Thoracic aorta (tissue), 2 donors: ENCODE results near the gene LEMD3. TPM values are rescaled to one million over a fixed set of nuclear protein-coding genes. Genes with fewer than 3 reads are reported as not detected.
"Not testable (repeated sequence)": the region's sequence is repeated elsewhere in the genome, so short reads cannot be mapped to it uniquely, and the experiment has no call there.

Experiments used
- ATAC-seq: fragments of 150-250 bp; one replicate; pipeline ENCODE4 v1.8.0; 2017; ENCODE audit warnings: low read depth; ENCODE audit not compliant: insufficient number of reproducible peaks, low FRiP score
- DNase-seq: peaks from one replicate; pipeline ENCODE4 v3.0.0-alpha.2; 2020; ENCODE audit warnings: low spot score
- H3K27ac ChIP-seq, 2 donors: fragments of 200-600 bp; sonication (generic); 1 replicate in 1 of 2; 2 replicates in 1 of 2; pipeline ENCODE4 v1.5.1; 2016; ENCODE audit warnings: mild to moderate bottlenecking in 2 of 2, moderate library complexity in 2 of 2
- H3K27me3 ChIP-seq: fragments of 200-600 bp; sonication (generic); replicated peaks from 2 replicates; pipeline ENCODE4 v1.6.0; 2016; ENCODE audit warnings: mild to moderate bottlenecking; ENCODE audit not compliant: insufficient read depth
- H3K36me3 ChIP-seq: fragments of 200-600 bp; sonication (generic); one replicate; pipeline ENCODE4 v1.5.1; 2016
- H3K4me1 ChIP-seq, 2 donors: fragments of 200-600 bp; sonication (generic); 1 replicate in 1 of 2; 2 replicates in 1 of 2; pipeline versions ENCODE4 v1.5.1 to v1.6.0; 2016; ENCODE audit warnings: low read depth in 2 of 2, mild to moderate bottlenecking in 1 of 2; ENCODE audit not compliant: control insufficient read depth in 1 of 2
- H3K4me3 ChIP-seq: fragments of 200-600 bp; sonication (generic); 2 replicates; pipeline ENCODE4 v1.5.1; 2016; ENCODE audit warnings: mild to moderate bottlenecking
- H3K9me3 ChIP-seq: fragments of 200-600 bp; sonication (generic); 2 replicates; pipeline ENCODE4 v1.5.1; 2016
- CTCF ChIP-seq: fragments of 200-600 bp; sonication (generic); IDR thresholded peaks from one replicate; pipeline ENCODE4 v1.5.1; 2019; ENCODE audit warnings: antibody characterized with exemption
- total RNA-seq, 2 donors: library from RNA; depleted of rRNA; stranded (reverse); fragments of >200 nt; gene quantifications; one replicate each; pipeline versions ENCODE4 v1.1.0 to v1.2.3, GENCODE V29; 2016

The LEMD3 gene
- total RNA-seq, 2 donors from 2014 or later: 21.8 to 61.4 TPM

GRCh38 chr12:65277994-65278575, 108.7 kb downstream of the LEMD3 start:
- DNase-seq (no peak), ATAC-seq (no peak)
- Histone ChIP-seq H3K27me3 (no peaks in the 10 kb centered on the region), H3K4me3 (peak overlapping the region; percentile 96), H3K4me1 (peaks cover 16 to 39% of the 10 kb centered on the region in 2 donors), H3K36me3 (no peaks in the 10 kb centered on the region), H3K9me3 (no peaks in the 10 kb centered on the region), H3K27ac (peak overlapping the region; percentile 99)
- TF ChIP-seq CTCF: no peak

DNA sequence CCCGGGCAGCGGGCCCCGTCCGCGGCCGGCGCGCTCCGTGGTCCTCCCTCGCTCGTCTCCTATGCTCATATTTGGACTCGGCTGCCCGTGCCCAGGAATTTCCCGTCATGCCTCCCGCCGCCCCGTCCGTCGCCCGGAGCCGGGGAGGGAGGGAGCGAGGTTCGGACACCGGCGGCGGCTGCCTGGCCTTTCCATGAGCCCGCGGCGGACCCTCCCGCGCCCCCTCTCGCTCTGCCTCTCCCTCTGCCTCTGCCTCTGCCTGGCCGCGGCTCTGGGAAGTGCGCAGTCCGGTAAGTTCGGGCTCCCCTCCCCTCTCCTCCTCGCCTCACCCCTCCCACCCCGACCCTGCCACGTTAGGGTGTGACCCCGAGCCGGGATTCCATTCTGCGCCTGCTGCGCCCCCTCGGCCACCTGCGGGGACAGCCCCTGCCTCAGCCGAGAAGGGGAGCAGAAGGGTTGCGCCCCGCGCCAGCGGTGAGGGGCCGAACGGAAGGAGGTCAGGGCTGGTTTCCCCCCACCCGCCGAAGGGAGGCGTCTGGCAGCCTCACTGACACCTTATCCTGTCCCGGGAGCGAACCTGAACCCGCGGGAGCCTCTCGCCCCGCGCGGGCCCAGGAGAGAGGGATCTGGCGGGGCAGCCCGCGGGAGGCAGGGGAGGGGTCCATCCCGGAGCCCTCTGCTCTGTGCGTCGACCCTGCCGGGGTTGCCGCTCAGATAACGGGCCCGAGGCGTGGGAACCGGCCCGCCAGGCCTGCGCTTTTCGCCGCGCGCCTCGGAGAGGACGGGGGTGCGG, 109.4 kb downstream of the LEMD3 start, which contains the start of gene MSRB3:
TSS of gene MSRB3 (plus strand) at position 108 of the 793 bp plus-strand sequence. CDS start 29,897 bp downstream, outside the sequence.
- DNase-seq: peak; percentile 21

DNA sequence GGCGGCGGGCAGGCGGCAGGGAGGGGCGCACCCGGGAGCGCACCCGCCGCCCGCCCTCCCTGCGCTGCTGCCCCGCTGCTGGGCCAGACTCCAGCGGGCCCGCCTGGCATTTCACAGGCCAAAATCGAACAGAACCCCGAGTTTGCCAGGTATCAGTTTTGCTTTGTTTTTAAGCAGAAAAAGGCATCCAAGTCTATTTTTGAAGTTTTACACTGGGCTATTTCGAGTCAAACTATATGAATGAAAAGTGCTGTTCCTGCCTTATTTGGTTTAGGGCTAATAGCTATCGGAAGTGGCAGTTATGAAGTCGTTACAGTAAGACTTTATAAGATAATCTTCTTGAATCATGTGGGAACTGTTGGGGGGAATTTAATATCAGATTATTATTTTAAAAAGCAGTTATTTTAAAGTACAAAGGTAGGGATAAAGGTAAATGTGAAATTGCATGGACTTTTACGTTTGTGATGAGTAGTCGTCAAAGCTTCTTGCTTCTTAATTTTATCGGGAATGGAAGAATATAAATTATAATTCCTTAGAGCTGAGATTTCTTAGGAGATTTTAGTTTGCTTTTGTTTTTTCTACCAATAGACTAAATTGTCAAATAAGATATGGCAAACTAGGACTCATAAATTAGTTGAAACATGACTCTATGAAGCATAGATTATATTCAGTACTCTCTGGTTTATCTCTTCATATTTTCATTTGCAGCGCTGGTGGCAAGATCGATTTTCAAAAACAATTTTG, 110.2 kb downstream of the LEMD3 start:
- H3K9me3 ChIP-seq: no peaks in the 10 kb centered on the region
- H3K27me3 ChIP-seq: no peaks in the 10 kb centered on the region
- TF ChIP-seq CTCF: no peak
- peaks cover 27 to 53% of the 10 kb centered on the region in 2 donors for H3K4me1 ChIP-seq
- no peaks in the 10 kb centered on the region for H3K36me3 ChIP-seq
- H3K4me3 ChIP-seq: peak overlapping the region; percentile 96
- no peak for DNase-seq
- ATAC-seq: no peak
- peak overlapping the region; percentile 99 for H3K27ac ChIP-seq

More for the DNA sequence above, 109.4 kb downstream of the LEMD3 start, which contains the start of gene MSRB3:
- Histone ChIP-seq H3K27me3 (no peaks in the 10 kb centered on the region), H3K36me3 (no peaks in the 10 kb centered on the region), H3K4me3 (peak within 1 kb of the TSS; percentile 96), H3K4me1 (peaks cover 20 to 46% of the 10 kb centered on the region in 2 donors), H3K27ac (peak within 1 kb of the TSS; percentile 99), H3K9me3 (no peaks in the 10 kb centered on the region)
- peak; percentile 92 for ATAC-seq
- TF ChIP-seq CTCF: peak; percentile 35

DNA sequence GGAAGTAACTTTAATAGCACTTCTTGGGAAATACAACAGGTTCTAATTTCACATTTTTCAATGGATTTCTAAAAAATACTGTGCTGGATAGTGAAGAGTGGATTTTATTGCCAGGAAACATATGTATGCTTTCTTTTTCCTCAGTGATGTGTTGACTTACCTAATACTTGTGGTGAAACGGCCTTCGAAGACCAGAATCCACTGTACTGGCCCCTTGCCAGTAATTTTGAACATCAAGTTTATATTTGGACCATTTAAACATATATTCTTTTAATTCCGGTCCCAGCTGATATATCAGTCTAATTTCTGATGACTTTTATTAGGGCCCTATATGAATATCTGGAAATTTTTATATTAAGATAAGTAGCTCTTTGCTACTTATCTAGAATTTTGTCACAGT, 110.9 kb downstream of the LEMD3 start:
- H3K4me1 ChIP-seq: peaks cover 27 to 61% of the 10 kb centered on the region in 2 donors
- no peaks in the 10 kb centered on the region for H3K36me3 ChIP-seq
- no peaks in the 10 kb centered on the region for H3K9me3 ChIP-seq
- peak overlapping the region; percentile 96 for H3K4me3 ChIP-seq
- ATAC-seq: no peak
- TF ChIP-seq CTCF: no peak
- no peaks in the 10 kb centered on the region for H3K27me3 ChIP-seq
- no peak overlapping the region for H3K27ac ChIP-seq
- no peak for DNase-seq

DNA sequence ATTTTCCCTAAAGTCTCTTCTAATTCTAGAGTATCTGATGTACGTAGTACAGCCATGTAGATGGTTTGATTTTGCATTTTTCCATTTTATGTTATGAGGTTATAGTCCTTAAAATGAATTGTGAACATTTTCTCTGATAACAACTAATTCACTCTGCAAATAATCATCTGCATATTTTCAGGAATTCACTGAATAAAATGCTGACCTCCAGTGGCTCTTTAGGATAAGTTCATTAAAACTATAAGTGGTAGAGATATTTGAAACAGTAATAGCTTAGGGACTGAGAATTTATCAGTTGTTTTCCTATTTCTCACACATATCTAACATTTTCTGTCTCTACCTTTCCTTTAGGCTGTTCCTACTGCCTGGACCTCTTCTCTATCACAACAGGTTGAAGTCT, 113.5 kb downstream of the LEMD3 start:
- DNase-seq: no peak
- H3K36me3 ChIP-seq: no peaks in the 10 kb centered on the region
- no peak for TF ChIP-seq CTCF
- no peaks in the 10 kb centered on the region for H3K9me3 ChIP-seq
- no peak for ATAC-seq
- H3K4me3 ChIP-seq: no peak overlapping the region
- no peaks in the 10 kb centered on the region for H3K27me3 ChIP-seq
- no peak overlapping the region for H3K27ac ChIP-seq
- peaks cover 38 to 63% of the 10 kb centered on the region in 2 donors for H3K4me1 ChIP-seq

DNA sequence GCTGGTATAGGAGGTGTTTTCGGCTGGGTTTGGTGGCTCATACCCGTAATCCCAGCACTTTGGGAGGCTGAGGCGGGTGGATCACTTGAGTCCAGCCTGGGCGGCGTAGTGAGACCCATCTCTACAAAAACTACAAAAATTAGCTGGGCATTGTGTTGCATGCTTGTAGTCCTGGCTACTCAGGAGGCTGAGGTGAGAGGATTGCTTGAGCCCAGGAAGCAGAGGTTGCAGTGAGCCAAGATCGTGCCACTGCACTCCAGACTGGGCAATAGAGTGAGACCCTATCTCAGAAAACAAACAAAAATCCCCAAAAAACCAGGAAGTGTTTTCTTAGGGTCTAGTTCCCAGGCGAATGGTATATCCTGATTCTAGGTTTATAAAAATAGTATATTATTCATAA, 116.1 kb downstream of the LEMD3 start:
- H3K36me3 ChIP-seq, ATAC-seq, DNase-seq, H3K27ac ChIP-seq, H3K4me3 ChIP-seq, H3K27me3 ChIP-seq, H3K9me3 ChIP-seq: not testable (repeated sequence)
- H3K4me1 ChIP-seq: peaks cover 34 to 56% of the 10 kb centered on the region in 2 donors
